ENCODE data around the gene AUNIP. TPM values are rescaled to one million over a fixed set of nuclear protein-coding genes. Genes with fewer than 3 reads are reported as not detected.
A peak's percentile ranks its signal among the peaks of the same experiment; 100 is the strongest.

Gene AUNIP
- total RNA-seq, 1 donor from 2014 or later = 1.3 TPM

GRCh38 chr1:25889470-25889869, 30.2 kb upstream of the AUNIP start:
- Mint-ChIP-seq H3K27ac (ENCODE audit: unreplicated experiment) (peak overlapping the region; percentile 9), H3K27me3 (ENCODE audit: unreplicated experiment) (peaks cover 4% of the 10 kb centered on the region), H3K36me3 (ENCODE audit: unreplicated experiment) (peaks cover 13% of the 10 kb centered on the region), H3K9me3 (ENCODE audit: unreplicated experiment) (peaks cover 3% of the 10 kb centered on the region), H3K4me3 (ENCODE audit: unreplicated experiment) (no peak overlapping the region), H3K4me1 (ENCODE audit: low read depth, unreplicated experiment) (peaks cover 14% of the 10 kb centered on the region)
- TF ChIP-seq CTCF (IDR thresholded peaks at IDR 0.05; ENCODE audit: partially characterized antibody, unreplicated experiment) = no peak
- no peak for DNase-seq

GRCh38 chr1:25888426-25888987, 29.2 kb upstream of the AUNIP start:
- Mint-ChIP-seq H3K36me3 (ENCODE audit: unreplicated experiment) (peaks cover 13% of the 10 kb centered on the region), H3K27me3 (ENCODE audit: unreplicated experiment) (peaks cover 4% of the 10 kb centered on the region), H3K27ac (ENCODE audit: unreplicated experiment) (no peak overlapping the region), H3K4me1 (ENCODE audit: low read depth, unreplicated experiment) (peaks cover 14% of the 10 kb centered on the region), H3K4me3 (ENCODE audit: unreplicated experiment) (no peak overlapping the region), H3K9me3 (ENCODE audit: unreplicated experiment) (peaks cover 3% of the 10 kb centered on the region)
- no peak for DNase-seq
- no peak for TF ChIP-seq CTCF (IDR thresholded peaks at IDR 0.05; ENCODE audit: partially characterized antibody, unreplicated experiment)

GRCh38 chr1:25885602-25886001, 26.3 kb upstream of the AUNIP start:
- no peak overlapping the region for H3K27ac Mint-ChIP-seq (ENCODE audit: unreplicated experiment)
- H3K36me3 Mint-ChIP-seq (ENCODE audit: unreplicated experiment) = peaks cover 14% of the 10 kb centered on the region
- no peak for DNase-seq
- H3K4me3 Mint-ChIP-seq (ENCODE audit: unreplicated experiment) = no peak overlapping the region
- peaks cover 8% of the 10 kb centered on the region for H3K4me1 Mint-ChIP-seq (ENCODE audit: low read depth, unreplicated experiment)
- H3K27me3 Mint-ChIP-seq (ENCODE audit: unreplicated experiment) = peaks cover 4% of the 10 kb centered on the region
- TF ChIP-seq CTCF (IDR thresholded peaks at IDR 0.05; ENCODE audit: partially characterized antibody, unreplicated experiment) = no peak
- H3K9me3 Mint-ChIP-seq (ENCODE audit: unreplicated experiment) = peaks cover 3% of the 10 kb centered on the region

- DNase-seq = no peak
- no peak for TF ChIP-seq CTCF (IDR thresholded peaks at IDR 0.05; ENCODE audit: partially characterized antibody, unreplicated experiment)
- Mint-ChIP-seq H3K27me3 (ENCODE audit: unreplicated experiment) (peaks cover 7% of the 10 kb centered on the region), H3K9me3 (ENCODE audit: unreplicated experiment) (peaks cover 6% of the 10 kb centered on the region), H3K36me3 (ENCODE audit: unreplicated experiment) (peaks cover 5% of the 10 kb centered on the region), H3K4me3 (ENCODE audit: unreplicated experiment) (no peak overlapping the region), H3K4me1 (ENCODE audit: low read depth, unreplicated experiment) (no peaks in the 10 kb centered on the region), H3K27ac (ENCODE audit: unreplicated experiment) (no peak overlapping the region)
Measured at GRCh38 chr1:25881266-25881665, 22.0 kb upstream of the AUNIP start.

- no peak for DNase-seq
- no peak overlapping the region for H3K27ac Mint-ChIP-seq (ENCODE audit: unreplicated experiment)
- TF ChIP-seq CTCF (IDR thresholded peaks at IDR 0.05; ENCODE audit: partially characterized antibody, unreplicated experiment) = no peak
- H3K27me3 Mint-ChIP-seq (ENCODE audit: unreplicated experiment) = peaks cover 5% of the 10 kb centered on the region
- peaks cover 5% of the 10 kb centered on the region for H3K36me3 Mint-ChIP-seq (ENCODE audit: unreplicated experiment)
- peaks cover 6% of the 10 kb centered on the region for H3K9me3 Mint-ChIP-seq (ENCODE audit: unreplicated experiment)
- H3K4me1 Mint-ChIP-seq (ENCODE audit: low read depth, unreplicated experiment) = no peaks in the 10 kb centered on the region
- H3K4me3 Mint-ChIP-seq (ENCODE audit: unreplicated experiment) = peak overlapping the region; percentile 6
Measured at GRCh38 chr1:25880518-25880917, 21.3 kb upstream of the AUNIP start.
